Measurements from ENCODE around the gene USF3. TPM values are rescaled to one million over a fixed set of nuclear protein-coding genes. Genes with fewer than 3 reads are reported as not detected.

The USF3 gene
- total and polyA plus RNA-seq, 2 of the 4 experiments (the other 2 are of a cell fraction), result 3.0 to 5.2 TPM

DNA sequence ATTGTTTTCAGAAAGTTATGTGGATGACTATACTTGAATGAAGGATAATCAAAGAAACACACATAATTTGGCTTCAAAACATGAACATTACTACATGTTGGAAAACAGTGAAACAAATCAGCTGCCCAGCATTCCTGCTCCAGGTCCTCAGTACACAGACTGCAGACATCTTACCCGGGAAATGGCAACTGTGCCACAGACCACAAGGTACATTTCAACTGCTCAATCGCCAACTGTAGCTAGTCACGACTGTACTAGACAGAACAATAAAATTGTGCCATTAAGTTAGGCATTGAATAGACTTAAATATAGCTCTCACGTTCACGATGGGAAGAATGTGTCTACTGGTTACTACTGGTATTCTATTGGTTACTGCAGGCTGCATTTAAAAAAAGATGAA, 44.6 kb upstream of the USF3 start:
- Histone ChIP-seq H3K4ac (ENCODE audit: low read depth, low read length) (no peak overlapping the region), H3K79me1 (ENCODE audit: low read depth in 1 of 2, low read length in 2 of 2) (peaks cover 3 to 55% of the 10 kb centered on the region in 2 experiments; a peak in 3 of 4 replicates), H3K56ac (ENCODE audit: extremely low read depth, insufficient read depth, low read length) (no peak overlapping the region), H4K8ac (ENCODE audit: low read depth in 2 of 2, low read length in 2 of 2) (no peak overlapping the region), H3K9ac (ENCODE audit: low read depth, low read length) (no peak overlapping the region), H3K14ac (replicated peaks; ENCODE audit: low read depth, low read length) (no peak overlapping the region), H4K20me1 (ENCODE audit: insufficient read depth, low read length) (peaks cover 69% of the 10 kb centered on the region), H2AFZ (replicated peaks; ENCODE audit: low read length, poor library complexity) (no peak overlapping the region), H2BK15ac (ENCODE audit: low read depth, low read length) (no peak overlapping the region), H2BK20ac (ENCODE audit: low read depth, low read length) (no peak overlapping the region), H3K27ac (ENCODE audit: insufficient read depth, low read length) (no peak overlapping the region), H3K23ac (ENCODE audit: low read depth, low read length) (peak overlapping the region; percentile 18; the same call in 1 of the 2 replicates), H3K9me3 (ENCODE audit: control insufficient read depth, insufficient read depth, low read length) (no peaks in the 10 kb centered on the region), H2AK9ac (replicated peaks; ENCODE audit: low read depth, low read length, poor library complexity) (no peak overlapping the region), H3K4me2 (ENCODE audit: low read depth, low read length) (no peak overlapping the region), H2AK5ac (ENCODE audit: low read depth, low read length) (no peak overlapping the region), H3K4me1 (ENCODE audit: control insufficient read depth, insufficient read depth, low read length) (peaks cover 8% of the 10 kb centered on the region), H3K18ac (ENCODE audit: low read depth, low read length) (no peak overlapping the region), H3K36me3 (ENCODE audit: control insufficient read depth, insufficient read depth, low read length) (no peaks in the 10 kb centered on the region), H4K5ac (ENCODE audit: low read depth, low read length) (peak overlapping the region; percentile 3; the same call in 1 of the 2 replicates), H3K9me1 (ENCODE audit: insufficient read depth, low read length) (peaks cover 10% of the 10 kb centered on the region; the same call in 1 of the 2 replicates), H2BK120ac (ENCODE audit: low read depth, low read length) (no peak overlapping the region), H3K27me3 (ENCODE audit: control insufficient read depth, insufficient read depth, low read length) (no peaks in the 10 kb centered on the region), H3K4me3 (ENCODE audit: insufficient read depth, low read depth, low read length) (no peak overlapping the region), H4K91ac (ENCODE audit: insufficient read depth, low read depth, low read length) (no peak overlapping the region), H2BK5ac (ENCODE audit: low read depth, low read length, poor library complexity, severe bottlenecking) (peak overlapping the region; percentile 30)
- no TSS peak for BruUV-seq (replicated peaks)
- DNase-seq, result no peak
- POLR2A ChIA-PET (ENCODE audit: unreplicated experiment), result no interaction called here
- intact Hi-C loops (cut with micrococcal nuclease), result loop anchor here (10.0 kb wide), 2 partner anchors 314 to 686 kb away; partner anchors contain the start of genes CCDC191 and QTRT2
- CTCF ChIA-PET, result interaction anchor here (0.6 to 1.9 kb wide), 2 partner anchors 10 to 55 kb away, joined by 4 read pairs; no protein-coding TSS in a partner anchor
- in situ Hi-C loops (cut with MboI; ENCODE audit: low sequenced_read_pairs), result no loop called here
- dilution Hi-C loops (cut with HindIII; ENCODE audit: low sequenced_read_pairs, unreplicated experiment), result no loop called here
- ATAC-seq (ENCODE audit: low read depth), result no peak
- TF ChIP-seq FOS (IDR thresholded peaks at IDR 0.05; ENCODE audit: low read depth, low read length), result no peak
- TF ChIP-seq, protein P1, sequence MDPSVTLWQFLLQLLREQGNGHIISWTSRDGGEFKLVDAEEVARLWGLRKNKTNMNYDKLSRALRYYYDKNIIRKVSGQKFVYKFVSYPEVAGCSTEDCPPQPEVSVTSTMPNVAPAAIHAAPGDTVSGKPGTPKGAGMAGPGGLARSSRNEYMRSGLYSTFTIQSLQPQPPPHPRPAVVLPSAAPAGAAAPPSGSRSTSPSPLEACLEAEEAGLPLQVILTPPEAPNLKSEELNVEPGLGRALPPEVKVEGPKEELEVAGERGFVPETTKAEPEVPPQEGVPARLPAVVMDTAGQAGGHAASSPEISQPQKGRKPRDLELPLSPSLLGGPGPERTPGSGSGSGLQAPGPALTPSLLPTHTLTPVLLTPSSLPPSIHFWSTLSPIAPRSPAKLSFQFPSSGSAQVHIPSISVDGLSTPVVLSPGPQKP (IDR thresholded peaks at IDR 0.05; ENCODE audit: borderline replicate concordance, low read depth, low read length), result no peak
- TF ChIP-seq POLR2A (IDR thresholded peaks at IDR 0.05; ENCODE audit: low read depth, low read length), result no peak
- TF ChIP-seq MAZ (IDR thresholded peaks at IDR 0.05; ENCODE audit: borderline replicate concordance, low read depth, low read length), result no peak
- no peak for TF ChIP-seq SMC3 (IDR thresholded peaks at IDR 0.05; ENCODE audit: low read depth, low read length)
- no peak for TF ChIP-seq BHLHE40 (IDR thresholded peaks at IDR 0.05; ENCODE audit: low read depth, low read length)
- TF ChIP-seq RFX5 (IDR thresholded peaks at IDR 0.05; ENCODE audit: low read depth, low read length), result no peak
- TF ChIP-seq RCOR1 (IDR thresholded peaks at IDR 0.05; ENCODE audit: insufficient replicate concordance, low read length), result no peak
- TF ChIP-seq MAFK (IDR thresholded peaks at IDR 0.05; ENCODE audit: low read depth, low read length), result no peak
- no CpG with 5 or more reads among the region's 5 CpGs for WGBS, 2 experiments (ENCODE audit: extremely low coverage in 2 of 2, insufficient read length in 1 of 2)
